Karpas-422 (cell line): ENCODE results near the gene METTL22. TPM values are rescaled to one million over a fixed set of nuclear protein-coding genes. Genes with fewer than 3 reads are reported as not detected.

Source experiments
- DNase-seq: peaks from one replicate; pipeline ENCODE4 v3.0.0-alpha.2; 2015
- H2AFZ ChIP-seq: fragments of 200-600 bp; sonication (generic); 2 replicates; pipeline ENCODE4 v1.6.1; 2014; ENCODE audit warnings: antibody characterized with exemption, low read length, mixed read lengths
- H3K27ac ChIP-seq: fragments of 200-600 bp; sonication (generic); 2 replicates; pipeline ENCODE4 v1.5.1; 2014; ENCODE audit warnings: mild to moderate bottlenecking, low read length, moderate library complexity
- H3K27me3 ChIP-seq: fragments of 200-600 bp; sonication (generic); 2 replicates; pipeline ENCODE4 v1.6.1; 2014; ENCODE audit warnings: low read length, mixed read lengths
- H3K36me3 ChIP-seq: fragments of 200-600 bp; sonication (generic); 2 replicates; pipeline ENCODE4 v1.6.1; 2014; ENCODE audit warnings: low read length, mixed read lengths; ENCODE audit not compliant: insufficient read depth
- H3K4me1 ChIP-seq: fragments of 200-600 bp; sonication (generic); 2 replicates; pipeline ENCODE4 v1.6.1; 2014; ENCODE audit warnings: mild to moderate bottlenecking, low read length, mixed read lengths
- H3K4me2 ChIP-seq: fragments of 200-600 bp; sonication (generic); 2 replicates; pipeline ENCODE4 v1.6.1; 2014; ENCODE audit warnings: low read length, low read depth, mild to moderate bottlenecking; ENCODE audit not compliant: poor library complexity, severe bottlenecking
- H3K4me3 ChIP-seq: fragments of 200-600 bp; sonication (generic); 2 replicates; pipeline ENCODE4 v1.5.1; 2014; ENCODE audit warnings: mild to moderate bottlenecking, antibody characterized with exemption, low read length, mixed read lengths
- H3K79me2 ChIP-seq: fragments of 200-600 bp; sonication (generic); 2 replicates; pipeline ENCODE4 v1.6.1; 2014; ENCODE audit warnings: mild to moderate bottlenecking, low read length, mixed read lengths
- H3K9ac ChIP-seq: fragments of 200-600 bp; sonication (generic); 2 replicates; pipeline ENCODE4 v1.6.0; 2014; ENCODE audit warnings: low read length
- H3K9me2 ChIP-seq: fragments of 200-600 bp; sonication (generic), shearing (Covaris generic); replicated peaks from 2 replicates; pipeline ENCODE4 v1.6.0; 2014; ENCODE audit warnings: mild to moderate bottlenecking, low read length, moderate library complexity; ENCODE audit not compliant: insufficient read depth
- H3K9me3 ChIP-seq: fragments of 300-700, 200-600 bp; sonication (generic); 2 replicates; pipeline ENCODE4 v1.6.1; 2014; ENCODE audit warnings: low read length, mixed read lengths
- H4K20me1 ChIP-seq: fragments of 200-600 bp; sonication (generic); 2 replicates; pipeline ENCODE4 v1.6.1; 2014; ENCODE audit warnings: mild to moderate bottlenecking, antibody characterized with exemption, low read length, low read depth; ENCODE audit not compliant: insufficient read depth
- total RNA-seq: library from RNA; depleted of rRNA; stranded (reverse); fragments of >200 nt; shearing (Covaris generic); gene quantifications from 2 replicates; pipeline ENCODE4 v1.2.3, GENCODE V29; 2014; ENCODE audit warnings: low replicate concordance

Gene METTL22
- total RNA-seq, 1 experiment from 2014 or later: 48.9 TPM

- no peak overlapping the region for H3K4me2 ChIP-seq
- H2AFZ ChIP-seq: no peak overlapping the region
- H3K4me1 ChIP-seq: peaks cover 24% of the 10 kb centered on the region
- no peaks in the 10 kb centered on the region for H3K9me2 ChIP-seq
- H3K27ac ChIP-seq: no peak overlapping the region
- H3K27me3 ChIP-seq: peaks cover 4% of the 10 kb centered on the region; the same call in 1 of the 2 replicates
- H3K36me3 ChIP-seq: no peaks in the 10 kb centered on the region
- H3K79me2 ChIP-seq: no peaks in the 10 kb centered on the region
- no peak overlapping the region for H3K9ac ChIP-seq
- peaks cover 9% of the 10 kb centered on the region; the same call in 1 of the 2 replicates for H4K20me1 ChIP-seq
- H3K9me3 ChIP-seq: peaks cover 6% of the 10 kb centered on the region; the same call in 1 of the 2 replicates
- H3K4me3 ChIP-seq: no peak overlapping the region
- DNase-seq: no peak
These were observed 56.8 kb downstream of the METTL22 start for GRCh38 chr16:8678068-8678927.

- H3K4me3 ChIP-seq: no peak overlapping the region
- no peak overlapping the region for H2AFZ ChIP-seq
- peaks cover 6% of the 10 kb centered on the region; the same call in 1 of the 2 replicates for H3K9me3 ChIP-seq
- no peak overlapping the region for H3K4me2 ChIP-seq
- peaks cover 4% of the 10 kb centered on the region; the same call in 1 of the 2 replicates for H3K27me3 ChIP-seq
- H3K36me3 ChIP-seq: no peaks in the 10 kb centered on the region
- no peak for DNase-seq
- H3K9me2 ChIP-seq: no peaks in the 10 kb centered on the region
- no peaks in the 10 kb centered on the region for H3K79me2 ChIP-seq
- H3K4me1 ChIP-seq: peaks cover 19% of the 10 kb centered on the region
- H4K20me1 ChIP-seq: peaks cover 9% of the 10 kb centered on the region; the same call in 1 of the 2 replicates
- no peak overlapping the region for H3K9ac ChIP-seq
- no peak overlapping the region for H3K27ac ChIP-seq
These were observed 57.7 kb downstream of the METTL22 start for GRCh38 chr16:8679151-8679550.

GRCh38 chr16:8682551-8683259 lies 61.2 kb downstream of the METTL22 start:
- Histone ChIP-seq H3K79me2 (no peaks in the 10 kb centered on the region), H3K27me3 (peaks cover 4% of the 10 kb centered on the region; the same call in 1 of the 2 replicates), H3K4me1 (peaks cover 11% of the 10 kb centered on the region), H3K4me2 (no peak overlapping the region), H2AFZ (no peak overlapping the region), H3K36me3 (no peaks in the 10 kb centered on the region), H3K4me3 (no peak overlapping the region), H3K9ac (no peak overlapping the region), H3K27ac (no peak overlapping the region), H4K20me1 (peaks cover 6% of the 10 kb centered on the region; the same call in 1 of the 2 replicates), H3K9me2 (no peaks in the 10 kb centered on the region), H3K9me3 (peaks cover 6% of the 10 kb centered on the region; the same call in 1 of the 2 replicates)
- DNase-seq: no peak

- Histone ChIP-seq H3K36me3 (no peaks in the 10 kb centered on the region), H3K4me3 (no peak overlapping the region), H2AFZ (no peak overlapping the region), H4K20me1 (peaks cover 6% of the 10 kb centered on the region; the same call in 1 of the 2 replicates), H3K4me1 (peaks cover 11% of the 10 kb centered on the region), H3K9ac (no peak overlapping the region), H3K79me2 (no peaks in the 10 kb centered on the region), H3K27me3 (peaks cover 4% of the 10 kb centered on the region; the same call in 1 of the 2 replicates), H3K9me3 (peaks cover 6% of the 10 kb centered on the region; the same call in 1 of the 2 replicates), H3K4me2 (no peak overlapping the region), H3K9me2 (no peaks in the 10 kb centered on the region), H3K27ac (no peak overlapping the region)
- DNase-seq: no peak
These were observed 62.1 kb downstream of the METTL22 start for GRCh38 chr16:8683640-8684039.

- H3K4me2 ChIP-seq: no peak overlapping the region
- no peaks in the 10 kb centered on the region for H3K27me3 ChIP-seq
- no peak overlapping the region for H2AFZ ChIP-seq
- no peak for DNase-seq
- peaks cover 6% of the 10 kb centered on the region; the same call in 1 of the 2 replicates for H4K20me1 ChIP-seq
- no peaks in the 10 kb centered on the region for H3K9me2 ChIP-seq
- no peak overlapping the region for H3K4me3 ChIP-seq
- H3K4me1 ChIP-seq: peaks cover 8% of the 10 kb centered on the region
- no peaks in the 10 kb centered on the region for H3K9me3 ChIP-seq
- H3K9ac ChIP-seq: no peak overlapping the region
- H3K79me2 ChIP-seq: no peaks in the 10 kb centered on the region
- H3K36me3 ChIP-seq: no peaks in the 10 kb centered on the region
- no peak overlapping the region for H3K27ac ChIP-seq
These were observed 64.1 kb downstream of the METTL22 start for GRCh38 chr16:8685617-8686016.

- H3K4me2 ChIP-seq: no peak overlapping the region
- H3K27ac ChIP-seq: no peak overlapping the region
- H3K4me1 ChIP-seq: peaks cover 8% of the 10 kb centered on the region
- no peaks in the 10 kb centered on the region for H3K79me2 ChIP-seq
- peaks cover 6% of the 10 kb centered on the region; the same call in 1 of the 2 replicates for H4K20me1 ChIP-seq
- no peaks in the 10 kb centered on the region for H3K36me3 ChIP-seq
- no peak for DNase-seq
- H3K9me2 ChIP-seq: no peaks in the 10 kb centered on the region
- H3K27me3 ChIP-seq: no peaks in the 10 kb centered on the region
- no peak overlapping the region for H3K4me3 ChIP-seq
- no peak overlapping the region for H3K9ac ChIP-seq
- no peaks in the 10 kb centered on the region for H3K9me3 ChIP-seq
- no peak overlapping the region for H2AFZ ChIP-seq
These were observed 64.6 kb downstream of the METTL22 start for GRCh38 chr16:8686031-8686621.

GRCh38 chr16:8686879-8687278 lies 65.4 kb downstream of the METTL22 start:
- H3K4me3 ChIP-seq: no peak overlapping the region
- H3K4me1 ChIP-seq: peaks cover 8% of the 10 kb centered on the region
- no peaks in the 10 kb centered on the region for H3K36me3 ChIP-seq
- H3K27me3 ChIP-seq: no peaks in the 10 kb centered on the region
- peaks cover 6% of the 10 kb centered on the region; the same call in 1 of the 2 replicates for H4K20me1 ChIP-seq
- no peaks in the 10 kb centered on the region for H3K9me2 ChIP-seq
- H3K27ac ChIP-seq: no peak overlapping the region
- no peak overlapping the region for H3K4me2 ChIP-seq
- no peak overlapping the region for H2AFZ ChIP-seq
- H3K79me2 ChIP-seq: no peaks in the 10 kb centered on the region
- H3K9ac ChIP-seq: no peak overlapping the region
- no peak for DNase-seq
- no peaks in the 10 kb centered on the region for H3K9me3 ChIP-seq

- H3K9ac ChIP-seq: no peak overlapping the region
- no peaks in the 10 kb centered on the region for H3K36me3 ChIP-seq
- H3K4me3 ChIP-seq: no peak overlapping the region
- no peaks in the 10 kb centered on the region for H3K9me3 ChIP-seq
- H3K79me2 ChIP-seq: no peaks in the 10 kb centered on the region
- no peak overlapping the region for H3K4me2 ChIP-seq
- H2AFZ ChIP-seq: no peak overlapping the region
- peaks cover 8% of the 10 kb centered on the region for H3K4me1 ChIP-seq
- H3K27ac ChIP-seq: no peak overlapping the region
- H3K9me2 ChIP-seq: no peaks in the 10 kb centered on the region
- H4K20me1 ChIP-seq: no peaks in the 10 kb centered on the region
- no peaks in the 10 kb centered on the region for H3K27me3 ChIP-seq
- no peak for DNase-seq
These were observed 68.2 kb downstream of the METTL22 start for GRCh38 chr16:8689686-8690085.
